Liver (tissue), 3 donors: Measurements from ENCODE around the gene SEMA6D.

Experiments
- CTCF ChIP-seq: fragments of 150-350 bp; IDR thresholded peaks from 2 replicates; pipeline ENCODE4 v1.5.1; 2017; ENCODE audit warnings: improper control_type of control experiment, low read depth, low read length; ENCODE audit not compliant: missing input control
- HNF4G ChIP-seq: IDR thresholded peaks from 2 replicates; pipeline ENCODE4 v1.6.1; 2016; ENCODE audit warnings: antibody characterized with exemption
- JUND ChIP-seq, 2 donors: IDR thresholded peaks; 2 replicates each; pipeline ENCODE4 v1.6.1; 2016; ENCODE audit warnings: antibody characterized with exemption in 2 of 2
- RAD21 ChIP-seq, 2 donors: IDR thresholded peaks; 2 replicates each; pipeline ENCODE4 v1.6.1; 2016; ENCODE audit warnings: antibody characterized with exemption in 2 of 2, mild to moderate bottlenecking in 2 of 2
- YY1 ChIP-seq: IDR thresholded peaks from 2 replicates; pipeline ENCODE4 v1.6.1; 2016; ENCODE audit warnings: antibody characterized with exemption, mild to moderate bottlenecking
- TF ChIP-seq, protein P1 (sequence below): IDR thresholded peaks from 2 replicates; pipeline ENCODE4 v1.6.1; 2016; ENCODE audit warnings: antibody characterized with exemption
- TF ChIP-seq, protein P2 (sequence below): IDR thresholded peaks from 2 replicates; pipeline ENCODE4 v1.6.1; 2016; ENCODE audit warnings: antibody characterized with exemption, mild to moderate bottlenecking
- donor health status: healthy.
- donor health status: healthy.

GRCh38 chr15:47791161-47791560 lies 73.9 kb downstream of the SEMA6D start:
- TF ChIP-seq CTCF = no peak
- no peak for TF ChIP-seq HNF4G
- TF ChIP-seq RAD21 (IDR thresholded peaks at IDR 0.05) = no peak
- no peak for TF ChIP-seq YY1
- TF ChIP-seq, protein P1, sequence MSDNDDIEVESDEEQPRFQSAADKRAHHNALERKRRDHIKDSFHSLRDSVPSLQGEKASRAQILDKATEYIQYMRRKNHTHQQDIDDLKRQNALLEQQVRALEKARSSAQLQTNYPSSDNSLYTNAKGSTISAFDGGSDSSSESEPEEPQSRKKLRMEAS = no peak
- no peak for TF ChIP-seq JUND (IDR thresholded peaks at IDR 0.05)
- TF ChIP-seq, protein P2, sequence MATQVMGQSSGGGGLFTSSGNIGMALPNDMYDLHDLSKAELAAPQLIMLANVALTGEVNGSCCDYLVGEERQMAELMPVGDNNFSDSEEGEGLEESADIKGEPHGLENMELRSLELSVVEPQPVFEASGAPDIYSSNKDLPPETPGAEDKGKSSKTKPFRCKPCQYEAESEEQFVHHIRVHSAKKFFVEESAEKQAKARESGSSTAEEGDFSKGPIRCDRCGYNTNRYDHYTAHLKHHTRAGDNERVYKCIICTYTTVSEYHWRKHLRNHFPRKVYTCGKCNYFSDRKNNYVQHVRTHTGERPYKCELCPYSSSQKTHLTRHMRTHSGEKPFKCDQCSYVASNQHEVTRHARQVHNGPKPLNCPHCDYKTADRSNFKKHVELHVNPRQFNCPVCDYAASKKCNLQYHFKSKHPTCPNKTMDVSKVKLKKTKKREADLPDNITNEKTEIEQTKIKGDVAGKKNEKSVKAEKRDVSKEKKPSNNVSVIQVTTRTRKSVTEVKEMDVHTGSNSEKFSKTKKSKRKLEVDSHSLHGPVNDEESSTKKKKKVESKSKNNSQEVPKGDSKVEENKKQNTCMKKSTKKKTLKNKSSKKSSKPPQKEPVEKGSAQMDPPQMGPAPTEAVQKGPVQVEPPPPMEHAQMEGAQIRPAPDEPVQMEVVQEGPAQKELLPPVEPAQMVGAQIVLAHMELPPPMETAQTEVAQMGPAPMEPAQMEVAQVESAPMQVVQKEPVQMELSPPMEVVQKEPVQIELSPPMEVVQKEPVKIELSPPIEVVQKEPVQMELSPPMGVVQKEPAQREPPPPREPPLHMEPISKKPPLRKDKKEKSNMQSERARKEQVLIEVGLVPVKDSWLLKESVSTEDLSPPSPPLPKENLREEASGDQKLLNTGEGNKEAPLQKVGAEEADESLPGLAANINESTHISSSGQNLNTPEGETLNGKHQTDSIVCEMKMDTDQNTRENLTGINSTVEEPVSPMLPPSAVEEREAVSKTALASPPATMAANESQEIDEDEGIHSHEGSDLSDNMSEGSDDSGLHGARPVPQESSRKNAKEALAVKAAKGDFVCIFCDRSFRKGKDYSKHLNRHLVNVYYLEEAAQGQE = no peak
